HG03045 (cell line): ENCODE data around the gene ZNF609.

ENCODE experiments used
- ATAC-seq: cut with Tn5 transposase; IDR thresholded peaks from one replicate; pipeline ENCODE4 v1.9.1; 2021; ENCODE audit warnings: mild to moderate bottlenecking, moderate library complexity; ENCODE audit not compliant: unreplicated experiment

Gene ZNF609

GRCh38 chr15:64502151-64502550 is 41.8 kb downstream of the ZNF609 start:
- no peak for ATAC-seq

DNA sequence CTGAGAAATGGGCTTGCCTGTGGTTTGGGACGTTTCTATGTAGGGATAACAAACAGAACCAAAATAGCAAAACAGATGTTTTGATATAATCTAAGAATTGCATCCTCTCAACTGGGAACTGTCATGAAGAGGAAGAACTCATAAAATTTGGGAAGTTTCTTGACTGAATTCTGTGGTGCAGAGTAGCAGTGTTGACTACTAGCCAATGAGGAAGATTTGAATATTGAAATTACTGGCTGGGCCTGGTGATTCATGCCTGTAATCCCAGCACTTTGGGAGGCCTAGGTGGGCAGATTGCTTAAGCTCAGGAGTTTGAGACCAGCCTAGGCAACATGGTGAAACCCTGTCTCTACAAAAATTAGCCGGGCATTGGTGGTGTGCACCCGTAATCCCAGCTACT is 42.2 kb downstream of the ZNF609 start:
- no peak for ATAC-seq

- no peak for ATAC-seq
Observed at GRCh38 chr15:64503197-64503596, 42.8 kb downstream of the ZNF609 start.

DNA sequence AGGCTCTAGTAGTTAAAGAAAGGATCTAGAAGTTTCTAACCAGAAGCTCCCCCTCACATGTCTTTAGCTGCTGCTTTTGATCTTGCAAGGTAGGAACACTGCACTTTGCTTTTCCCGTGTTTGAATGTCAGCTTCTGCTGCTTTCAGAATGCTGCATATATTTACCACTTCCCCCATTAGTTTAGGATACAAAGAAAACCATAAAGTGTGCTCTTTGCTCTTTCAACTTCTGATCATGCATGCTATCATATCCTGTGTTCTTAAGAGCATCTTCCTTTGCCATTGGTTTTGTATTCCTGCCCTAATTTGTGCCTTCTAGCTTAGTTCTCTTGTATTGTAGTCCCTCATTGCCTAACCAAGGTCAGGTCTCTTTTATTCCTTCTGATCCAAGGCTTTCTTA is 43.3 kb downstream of the ZNF609 start:
- ATAC-seq = no peak

DNA sequence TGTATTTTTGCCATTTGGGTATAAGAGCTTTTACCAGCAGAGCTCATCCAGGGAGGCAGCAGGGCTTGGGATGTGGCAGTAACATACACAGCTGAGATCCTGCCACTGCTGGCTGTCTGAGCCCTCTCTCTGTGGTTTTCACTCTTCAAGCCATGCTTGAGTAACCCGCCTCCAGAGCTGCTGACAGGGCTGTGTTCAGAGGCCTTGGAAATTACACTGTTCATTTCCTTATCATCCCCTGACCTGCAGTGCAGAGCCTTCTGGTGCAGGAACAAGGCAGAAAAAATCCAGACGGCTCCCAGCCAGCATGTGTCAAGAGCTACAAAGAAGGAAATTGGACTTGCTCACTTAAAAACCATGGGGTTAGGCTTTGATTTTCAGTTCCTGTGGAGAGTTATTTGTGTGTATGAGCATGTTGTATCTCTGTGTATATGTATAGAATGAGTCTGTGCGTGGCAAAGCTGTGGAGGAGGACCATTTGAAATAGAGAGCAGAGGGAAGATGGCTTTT is 47.0 kb downstream of the ZNF609 start:
- ATAC-seq = peak; percentile 64

GRCh38 chr15:64507845-64508244 is 47.5 kb downstream of the ZNF609 start:
- no peak for ATAC-seq

DNA sequence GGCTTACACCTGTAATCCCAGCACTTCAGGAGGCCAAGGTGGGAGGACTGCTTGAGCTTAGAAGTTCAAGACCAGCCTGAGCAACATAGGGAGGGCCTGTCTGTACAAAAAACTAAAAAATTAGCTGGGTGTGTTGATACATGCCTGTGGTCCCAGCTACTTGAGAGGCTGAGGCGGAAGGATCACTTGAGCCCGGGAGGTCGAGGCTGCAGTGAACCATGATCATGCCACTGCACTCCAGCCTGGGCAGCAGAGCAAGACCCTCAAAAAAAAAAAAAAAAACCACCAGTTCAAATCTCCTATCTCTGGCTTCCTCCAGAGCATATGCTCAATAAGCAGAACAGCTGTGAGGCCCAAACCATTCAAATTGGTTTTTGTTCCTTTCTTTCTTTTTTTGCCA is 53.4 kb downstream of the ZNF609 start:
- ATAC-seq = no peak

DNA sequence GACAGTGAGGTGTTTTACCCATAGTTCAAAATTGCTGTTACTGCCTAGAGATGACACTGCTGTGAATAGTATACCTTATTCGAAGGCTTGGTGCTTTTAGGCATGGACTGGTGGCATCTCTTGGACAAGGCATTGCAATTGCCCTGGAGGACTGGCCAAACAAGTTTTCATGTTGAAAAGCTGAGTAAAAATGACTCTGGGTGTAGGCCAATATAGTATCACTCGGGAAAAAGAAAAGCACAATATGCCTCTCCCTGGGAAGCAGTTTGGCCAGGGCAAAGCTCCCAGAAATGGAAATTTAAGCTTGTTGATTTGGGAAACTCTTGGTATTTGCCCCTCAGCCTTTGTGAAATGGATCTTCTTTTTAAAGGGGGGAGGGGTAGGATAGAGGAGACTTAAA is 54.8 kb downstream of the ZNF609 start:
- no peak for ATAC-seq

GRCh38 chr15:64515825-64516224 is 55.4 kb downstream of the ZNF609 start:
- no peak for ATAC-seq

DNA sequence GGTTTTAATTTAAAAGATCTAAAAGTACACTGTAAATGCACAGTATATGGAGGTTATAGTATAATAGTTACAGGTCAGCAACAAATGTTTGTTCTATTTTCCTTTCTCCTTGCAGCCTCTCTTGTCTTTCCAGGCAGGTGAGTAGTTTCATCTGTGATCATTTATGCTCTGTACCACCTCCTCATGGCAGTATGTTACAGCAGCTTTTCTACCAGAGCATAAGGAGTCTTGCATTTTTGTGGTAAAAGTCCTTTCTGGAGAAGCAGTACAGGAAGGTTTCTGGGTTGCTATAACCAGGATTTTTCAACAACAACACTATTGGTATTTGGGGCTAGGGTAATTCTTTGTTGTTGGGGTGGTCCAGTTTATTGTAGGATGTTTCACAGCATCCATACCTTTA is 59.5 kb downstream of the ZNF609 start:
- no peak for ATAC-seq

DNA sequence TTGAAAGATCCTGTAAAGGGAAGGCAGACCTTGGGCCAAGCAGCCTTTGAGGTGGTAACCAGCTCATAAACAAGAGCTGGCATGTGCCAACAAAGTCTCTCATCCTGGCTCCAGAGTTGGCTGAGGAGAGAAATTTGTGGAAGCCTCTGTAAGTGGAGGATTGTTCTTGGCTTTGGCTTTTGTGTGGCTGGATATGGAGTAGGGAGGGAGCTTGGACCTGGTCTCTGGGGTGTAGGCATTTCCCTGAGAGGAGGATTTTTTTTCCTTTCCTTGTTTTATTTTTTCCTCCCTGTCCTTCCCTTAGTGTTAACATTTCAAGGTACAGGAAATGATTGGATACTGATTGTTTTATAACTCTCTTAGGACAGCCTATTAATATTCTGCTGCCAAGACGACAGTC is 60.8 kb downstream of the ZNF609 start:
- ATAC-seq = no peak

DNA sequence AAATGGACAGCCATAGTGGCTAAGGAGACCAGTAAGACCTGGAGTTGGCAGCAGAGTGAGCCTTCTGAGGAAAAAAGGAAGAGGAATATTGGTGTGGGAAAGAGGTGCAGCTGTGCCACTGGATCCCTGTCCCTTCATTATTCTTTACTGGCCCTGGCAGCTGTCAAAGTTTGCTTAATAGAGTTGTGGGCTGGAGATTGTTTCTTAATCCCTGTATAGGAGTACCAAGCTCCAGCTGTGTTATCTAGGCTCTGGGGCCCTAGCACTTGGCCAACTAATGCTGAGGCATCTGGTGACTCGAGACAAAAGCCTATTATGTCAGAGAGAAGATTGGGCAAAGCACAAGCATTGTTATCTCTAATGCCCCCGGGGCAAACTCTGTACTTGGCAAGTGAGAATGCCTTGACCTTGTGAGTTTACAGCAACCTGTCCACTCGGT is 61.4 kb downstream of the ZNF609 start:
- ATAC-seq = no peak

DNA sequence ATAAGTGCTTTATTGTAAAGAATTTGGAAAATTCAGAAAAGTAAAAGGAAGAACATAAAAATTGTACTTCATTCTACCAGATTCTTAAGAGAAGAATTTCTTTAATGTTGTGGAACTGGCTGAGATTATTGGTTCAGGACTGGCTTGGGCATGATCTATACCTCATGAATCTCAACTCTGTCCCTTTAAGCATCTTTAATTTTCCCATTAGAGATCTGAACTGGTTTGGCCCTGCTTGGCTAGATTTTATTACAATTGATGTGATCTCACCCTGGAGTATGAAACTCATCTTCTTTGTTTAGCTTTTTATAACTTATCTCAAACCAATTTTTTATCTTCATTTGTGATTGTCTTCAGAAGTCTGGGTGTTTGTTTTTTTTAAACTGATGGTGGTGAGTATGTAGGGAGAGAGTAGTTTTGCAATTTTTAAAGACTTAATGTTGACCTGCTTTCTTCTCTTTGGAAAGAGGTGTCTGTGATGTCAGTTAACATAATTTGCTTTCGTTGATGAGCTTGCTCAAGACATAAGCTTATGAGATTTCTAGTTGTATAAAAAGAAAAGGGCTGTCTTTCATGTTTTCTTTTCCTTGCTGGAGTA is 61.9 kb downstream of the ZNF609 start:
- no peak for ATAC-seq

DNA sequence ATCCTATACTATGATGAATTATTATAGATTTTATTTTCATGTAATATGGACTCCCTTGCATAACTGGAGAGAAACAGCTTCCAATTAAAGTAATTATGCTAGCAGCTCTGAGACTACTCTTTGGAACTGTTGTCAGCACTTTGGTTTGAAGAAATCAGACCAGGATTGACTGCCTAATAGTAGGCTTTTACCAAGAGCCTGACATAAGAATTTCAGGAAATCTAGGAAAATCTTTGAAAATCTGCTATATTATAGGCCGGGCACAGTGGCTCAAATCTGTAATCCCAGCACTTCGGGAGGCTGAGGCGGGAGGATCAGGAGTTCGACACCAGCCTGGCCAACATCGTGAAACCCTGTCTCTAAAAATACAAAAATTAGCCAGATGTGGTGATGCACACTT is 62.9 kb downstream of the ZNF609 start:
- ATAC-seq = no peak

DNA sequence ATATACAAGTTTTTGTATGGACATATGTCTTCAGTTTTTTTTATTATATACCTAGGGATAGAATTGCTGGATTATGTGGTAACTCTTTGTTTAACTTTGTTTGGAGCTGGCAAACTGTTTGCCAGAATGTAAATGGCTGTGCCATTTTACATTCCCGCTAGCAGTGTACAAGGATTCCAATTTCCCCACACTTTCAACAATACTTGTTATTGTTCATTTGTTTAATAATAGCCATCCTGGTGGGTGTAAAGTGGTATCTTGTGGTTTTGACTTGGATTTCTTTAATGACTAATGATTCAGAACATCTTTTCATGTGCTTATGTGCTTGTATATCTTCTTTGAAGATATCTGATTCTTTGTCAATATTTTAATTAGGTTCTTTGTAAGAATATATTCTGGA is 64.4 kb downstream of the ZNF609 start:
- ATAC-seq = no peak

- ATAC-seq = no peak
Observed at GRCh38 chr15:64525828-64526530, 65.6 kb downstream of the ZNF609 start.

GRCh38 chr15:64527263-64527984 is 67.0 kb downstream of the ZNF609 start:
- no peak for ATAC-seq

- no peak for ATAC-seq
Observed at GRCh38 chr15:64528871-64529270, 68.5 kb downstream of the ZNF609 start.

DNA sequence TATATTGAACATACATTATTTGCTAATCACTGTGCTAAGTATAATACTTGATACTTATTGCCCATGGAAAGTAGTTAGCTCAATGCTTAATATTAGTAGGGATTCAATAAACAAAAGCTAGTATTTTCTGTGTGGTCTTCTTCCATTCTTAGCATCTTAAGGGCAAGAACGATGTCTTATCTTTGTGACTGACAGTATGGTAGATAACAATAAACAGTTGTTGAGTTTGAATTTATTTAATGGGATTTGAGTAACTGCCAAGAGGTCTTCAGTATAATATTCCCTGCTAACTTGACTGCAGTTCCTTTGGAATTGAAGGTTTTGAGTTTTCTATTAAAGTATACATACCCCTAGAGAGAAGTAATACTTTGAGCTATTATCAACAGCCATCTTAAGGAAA is 70.1 kb downstream of the ZNF609 start:
- ATAC-seq = no peak

DNA sequence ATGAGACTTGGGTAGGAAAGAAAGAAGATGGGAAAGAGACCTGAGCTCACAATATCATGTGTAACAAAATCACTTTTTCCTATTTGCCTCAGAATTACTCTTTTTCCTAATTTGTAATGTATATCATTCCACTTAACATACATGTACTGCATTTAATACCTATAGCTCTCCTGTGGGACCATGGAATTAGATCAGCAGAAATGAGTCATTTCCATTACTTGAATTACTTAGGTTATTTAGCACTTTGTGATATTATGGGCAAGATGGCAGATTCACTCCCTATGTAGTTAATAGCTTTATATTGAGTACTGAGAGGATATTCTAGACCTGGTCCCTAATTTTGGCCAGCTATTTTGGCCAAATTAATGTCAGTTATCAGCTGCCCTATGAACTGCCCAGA is 70.5 kb downstream of the ZNF609 start:
- no peak for ATAC-seq

DNA sequence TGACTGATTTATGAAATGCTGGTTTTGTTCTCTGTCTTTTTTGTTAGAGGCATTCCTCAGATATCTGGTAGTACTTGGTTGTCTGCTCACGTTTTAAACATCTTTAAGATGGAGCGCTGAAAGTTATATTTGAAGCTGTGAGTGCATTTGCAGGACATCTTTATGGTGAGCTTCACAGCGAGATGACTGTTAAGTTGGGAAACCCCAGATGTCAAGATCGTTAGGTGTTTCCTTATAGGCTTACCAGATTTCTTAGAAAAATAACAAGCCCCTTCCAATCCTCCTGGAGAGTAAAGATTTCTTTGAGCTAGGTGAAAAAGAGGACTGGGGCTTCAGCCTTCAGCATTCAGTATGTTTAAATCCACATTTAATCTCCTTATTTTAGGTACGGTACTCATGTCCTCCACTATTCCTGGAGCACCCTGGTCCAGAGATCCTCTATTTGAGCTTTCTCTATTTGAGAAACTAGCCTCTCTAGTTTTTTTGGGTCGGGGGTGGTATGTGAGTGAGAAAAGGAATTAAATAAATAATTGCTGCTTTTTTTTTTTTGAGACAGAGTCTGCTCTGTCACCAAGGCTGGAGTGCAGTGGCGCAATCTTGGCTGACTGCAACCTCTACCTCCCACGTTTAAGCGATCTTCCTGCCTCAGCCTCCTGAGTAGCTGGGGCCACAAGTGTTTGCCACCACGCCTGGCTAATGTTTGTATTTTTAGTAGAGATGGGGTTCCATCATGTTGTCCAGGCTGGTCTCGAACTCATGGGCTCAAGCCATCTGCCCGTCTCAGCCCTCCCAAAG is 72.3 kb downstream of the ZNF609 start:
- no peak for ATAC-seq
